Natural killer cell (primary cell): ENCODE results near the gene TAPT1. TPM values are rescaled to one million over a fixed set of nuclear protein-coding genes. Genes with fewer than 3 reads are reported as not detected.

Source experiments
- total RNA-seq, 4 donors: library from RNA; stranded (reverse); fragments of 120-200 nt in 1 of 4; gene quantifications; one replicate each; pipeline versions ENCODE4 v1.2.3 to v1.2.4, GENCODE V29; 2013 to 2022

The TAPT1 gene
- total RNA-seq, 3 donors from 2014 or later (not counting 1 experiment from before 2014, with no cell fraction given): 52.5 to 67.5 (median 52.7) TPM

Other genes starting within 250 kb of the TAPT1 start
- not detected for gene PROM1, start 142.4 kb downstream of the TAPT1 start, total RNA-seq